Inflammatory macrophage treated with lipopolysaccharide for 1 hour (primary cell): Measurements from ENCODE around the gene MYO9B.
A peak's percentile ranks its signal among the peaks of the same experiment; 100 is the strongest.

Source experiments
- DNase-seq, 2 donors: peaks; one replicate each; pipeline ENCODE4 v3.0.0-alpha.2; 2020 to 2022

The MYO9B gene

DNA sequence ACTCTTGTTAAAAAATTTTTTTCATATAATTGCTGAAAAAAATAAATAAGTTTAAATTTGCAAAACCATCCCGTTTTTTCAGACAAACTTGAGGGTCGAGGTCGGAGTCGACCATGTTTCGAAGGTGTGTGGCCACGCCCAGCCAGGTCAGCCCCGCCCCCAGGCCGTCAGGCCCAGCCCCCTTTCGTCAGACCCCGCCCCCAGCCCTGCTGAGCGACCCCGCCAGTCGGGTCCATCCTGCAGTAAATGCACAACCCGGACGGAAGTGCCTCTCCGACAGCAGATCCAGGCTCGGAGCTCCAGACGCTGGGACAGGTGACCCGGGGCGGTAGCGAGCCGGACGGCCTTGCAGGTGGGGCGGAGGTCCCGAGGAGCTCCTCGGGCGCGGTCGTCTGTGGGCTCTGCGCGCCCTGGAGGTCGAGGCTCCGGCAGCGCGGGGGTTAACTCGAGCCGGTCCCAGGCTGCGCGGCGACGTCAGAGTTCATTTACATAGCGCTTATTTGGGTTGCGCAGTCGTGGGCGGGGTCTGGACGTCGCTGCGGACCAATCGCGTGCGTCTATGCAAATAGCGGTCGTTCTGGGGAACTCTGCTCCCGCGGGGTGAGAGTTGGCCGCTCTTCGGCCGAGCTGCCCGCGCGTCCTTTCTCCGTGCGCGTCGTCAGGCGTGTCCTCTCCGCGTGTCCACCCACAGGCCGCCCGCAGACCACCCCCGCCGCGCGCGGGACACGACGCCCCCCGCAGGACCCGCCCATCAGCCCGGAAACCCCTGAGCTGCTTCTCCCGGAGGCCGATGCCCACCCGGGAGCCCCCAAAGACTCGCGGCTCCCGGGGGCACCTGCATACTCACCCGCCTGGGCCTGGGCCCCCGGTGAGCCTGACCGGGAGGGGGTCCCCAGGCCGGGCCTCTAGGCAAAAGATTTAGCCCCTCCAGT, 150.7 kb downstream of the MYO9B start, which contains the start of gene OCEL1:
OCEL1 (plus strand) TSS at position 225 of the 932 bp plus-strand sequence; CDS start at position 247, 22 bp downstream.
- peak; percentile 99 for DNase-seq

DNA sequence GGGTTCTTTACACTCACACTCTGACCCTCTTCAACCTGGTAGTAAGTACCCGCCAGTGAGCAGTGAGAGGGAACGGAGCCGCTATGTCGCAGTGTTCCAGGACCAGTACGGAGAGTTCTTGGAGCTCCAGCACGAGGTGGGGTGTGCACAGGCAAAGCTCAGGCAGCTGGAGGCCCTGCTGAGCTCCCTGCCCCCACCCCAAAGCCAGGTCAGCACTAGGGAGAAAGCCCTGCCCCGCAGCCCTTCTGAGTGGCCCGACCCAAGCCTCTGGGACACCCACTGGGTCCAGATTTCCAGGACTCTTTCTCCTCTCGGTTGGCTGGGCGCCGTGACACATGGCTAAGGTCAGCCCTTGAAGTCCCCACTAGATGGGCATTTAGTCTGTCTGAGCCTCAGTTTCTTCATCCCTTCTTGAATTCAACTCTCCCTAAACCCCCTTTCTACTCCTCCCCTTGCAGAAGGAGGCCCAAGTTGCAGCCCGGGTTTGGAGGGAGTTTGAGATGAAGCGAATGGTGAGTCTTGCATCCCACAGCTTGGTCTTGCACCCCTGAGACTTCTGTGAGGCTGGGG, 152.3 kb downstream of the MYO9B start:
- DNase-seq = no peak

DNA sequence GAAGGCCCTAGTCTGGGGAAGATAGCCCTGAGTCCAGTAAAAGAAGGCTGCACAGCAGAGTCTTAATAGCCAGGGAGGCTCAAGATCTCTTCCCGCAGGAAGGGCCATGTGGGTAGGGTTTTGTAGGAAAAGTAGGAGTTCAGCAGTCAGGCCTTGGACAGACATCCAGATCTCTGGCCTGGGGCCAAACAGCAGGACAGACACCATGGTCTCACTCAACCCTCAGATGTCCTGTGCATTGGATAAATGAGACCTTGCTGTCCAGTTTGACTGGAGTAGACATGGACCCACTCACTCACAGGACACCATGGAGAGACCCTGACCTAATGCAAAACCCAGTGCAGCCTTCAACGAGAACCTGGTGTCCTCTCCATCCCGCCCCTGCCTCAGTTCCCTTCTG, 154.3 kb downstream of the MYO9B start:
- no peak for DNase-seq

DNA sequence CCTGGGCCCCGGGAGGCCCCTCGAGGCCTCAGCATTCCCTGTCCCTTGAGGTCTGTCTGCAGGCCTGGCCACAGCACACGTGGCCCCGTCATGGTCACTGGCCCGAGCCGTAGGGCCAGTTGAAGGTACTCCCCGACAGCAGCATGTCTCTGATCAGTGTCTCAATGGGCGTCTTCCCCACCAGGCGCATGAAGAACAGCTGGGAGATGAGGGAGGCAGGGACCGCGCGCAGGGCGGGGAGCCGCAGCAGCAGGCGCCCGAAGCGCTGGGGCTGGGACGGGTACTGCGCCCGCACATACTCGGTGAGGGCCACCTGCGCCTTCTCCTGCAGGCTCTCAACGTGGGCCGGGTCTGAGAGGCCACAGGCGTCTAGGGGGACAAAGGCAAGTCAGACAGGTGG, 156.7 kb downstream of the MYO9B start:
- DNase-seq = no peak

DNA sequence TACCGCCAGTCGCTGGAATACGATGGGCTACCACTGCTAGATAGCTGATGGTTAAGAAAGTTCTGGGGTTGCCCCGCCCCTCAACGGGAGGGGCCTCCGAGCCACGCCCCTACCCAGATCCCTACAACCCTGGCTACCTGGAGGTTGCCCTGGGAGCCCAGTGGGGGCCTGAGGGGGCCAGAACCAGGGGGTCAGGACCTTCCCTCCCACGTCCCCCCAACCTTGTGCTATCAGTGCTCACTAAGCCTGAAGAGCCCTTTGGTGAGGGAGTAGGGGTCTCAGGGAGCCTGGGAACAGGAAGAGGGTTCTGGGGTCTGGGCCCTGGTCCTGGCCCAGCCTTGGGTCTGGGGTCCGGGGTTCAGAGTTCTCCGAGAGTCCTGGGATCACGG, 159.3 kb downstream of the MYO9B start:
- peak in 1 of 2 donors; percentile 56 for DNase-seq

DNA sequence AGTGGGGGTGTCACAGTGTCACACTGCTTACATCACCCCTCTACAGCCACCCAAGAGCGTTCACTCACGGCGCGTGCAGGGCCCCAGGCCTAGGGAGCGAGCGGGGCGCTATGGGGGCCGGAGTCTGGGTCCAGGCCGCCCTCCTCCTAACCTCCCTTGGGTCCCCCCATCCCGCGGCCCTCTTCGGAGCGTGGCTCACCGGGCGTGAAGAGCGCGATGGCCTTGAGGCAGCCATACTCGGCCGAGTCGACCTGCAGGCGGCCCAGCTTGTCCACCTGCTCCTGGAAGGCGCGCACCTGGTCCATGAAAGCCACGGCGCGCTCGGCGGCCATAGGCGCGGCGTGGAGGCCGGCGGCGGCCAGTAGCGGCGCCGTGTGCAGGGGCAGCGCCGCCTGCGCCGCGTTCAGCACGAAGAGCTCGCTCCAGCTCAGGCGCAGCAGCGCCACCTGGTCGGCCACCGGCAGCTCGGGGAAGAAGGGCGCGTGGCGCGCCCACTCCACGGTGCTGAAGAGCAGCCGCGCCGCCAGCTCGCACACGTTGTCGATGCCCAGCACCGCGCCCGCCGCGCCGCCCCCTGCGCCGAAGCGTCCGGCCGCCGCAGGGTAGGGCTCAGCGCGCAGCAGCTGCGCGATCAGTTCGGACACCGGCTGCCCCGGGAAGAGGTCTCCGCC, 159.9 kb downstream of the MYO9B start:
- peak; percentile 37 to 41 for DNase-seq

DNA sequence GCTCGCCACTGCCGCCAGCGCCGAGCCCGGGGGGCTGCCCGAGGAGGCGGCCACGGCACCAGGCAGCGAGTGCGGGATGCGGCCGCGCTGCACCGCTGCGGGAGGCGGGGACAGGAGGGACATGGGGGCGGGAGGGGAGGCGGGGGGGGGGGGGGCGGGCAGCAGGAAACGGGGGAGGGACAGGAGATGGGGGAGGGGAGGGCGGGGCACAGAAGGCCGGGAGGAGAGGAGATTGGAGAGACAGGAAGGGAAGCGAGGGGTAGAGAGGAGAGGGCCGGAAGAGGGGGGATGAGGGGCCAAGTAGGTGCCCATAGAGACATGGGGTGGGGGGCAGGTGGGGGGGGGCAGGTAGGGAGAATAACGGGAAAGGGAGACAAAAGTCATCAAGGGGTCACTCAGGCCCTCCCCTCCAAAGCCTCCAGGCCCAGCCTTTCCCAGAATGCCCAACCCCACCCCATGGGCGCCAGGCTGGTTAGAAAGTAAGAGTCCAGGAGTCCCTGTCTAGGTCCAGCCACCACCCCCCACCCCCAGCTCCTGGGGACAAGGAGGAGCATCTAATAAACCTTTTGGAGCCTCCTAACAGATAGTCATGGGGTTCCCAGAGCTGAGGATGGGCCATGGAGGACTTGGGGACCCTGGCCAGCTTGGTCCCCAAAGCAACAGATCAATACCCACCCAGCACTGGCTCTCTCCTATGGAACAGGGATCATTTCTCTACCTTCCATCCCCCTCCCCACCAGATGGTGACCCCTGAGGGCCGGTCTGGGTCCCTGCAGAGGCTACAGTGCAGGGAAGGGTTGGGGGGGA, 160.6 kb downstream of the MYO9B start:
- DNase-seq = no peak

DNA sequence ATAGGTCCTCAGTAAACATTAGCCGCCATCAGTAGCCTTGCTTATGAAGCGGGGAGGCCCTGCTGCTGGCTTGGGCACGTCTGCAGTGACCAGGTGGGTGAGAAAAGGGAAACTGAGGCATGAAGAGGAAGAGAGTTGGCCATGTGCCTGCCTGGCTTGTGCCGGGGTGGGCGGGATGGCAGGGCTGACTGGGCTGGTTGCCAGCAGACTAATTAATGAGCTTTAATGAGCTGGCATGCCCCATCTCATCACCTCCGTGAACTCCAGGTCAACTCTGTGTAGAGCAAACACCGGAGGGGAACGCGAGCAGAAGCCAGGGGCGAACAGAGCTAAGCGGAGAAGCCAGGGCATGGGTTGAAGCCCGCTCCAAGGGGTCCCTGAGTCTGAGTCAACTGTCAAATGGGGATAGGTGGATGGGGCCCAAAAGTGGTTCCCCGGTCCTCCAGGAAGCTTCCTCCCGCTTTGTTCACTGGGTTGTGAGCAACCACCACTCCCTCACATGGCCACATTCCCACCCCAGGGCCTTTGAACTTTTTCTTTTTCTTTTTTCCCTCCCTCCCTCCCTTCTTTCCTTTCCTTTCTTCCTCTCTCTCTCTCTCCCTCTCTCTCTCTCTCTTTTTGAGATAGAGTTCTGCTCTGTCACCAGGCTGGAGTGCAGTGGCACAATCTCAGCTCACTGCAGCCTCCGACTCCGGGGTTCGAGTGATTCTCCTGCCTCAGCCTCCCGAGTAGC, 161.4 kb downstream of the MYO9B start:
- DNase-seq = no peak

DNA sequence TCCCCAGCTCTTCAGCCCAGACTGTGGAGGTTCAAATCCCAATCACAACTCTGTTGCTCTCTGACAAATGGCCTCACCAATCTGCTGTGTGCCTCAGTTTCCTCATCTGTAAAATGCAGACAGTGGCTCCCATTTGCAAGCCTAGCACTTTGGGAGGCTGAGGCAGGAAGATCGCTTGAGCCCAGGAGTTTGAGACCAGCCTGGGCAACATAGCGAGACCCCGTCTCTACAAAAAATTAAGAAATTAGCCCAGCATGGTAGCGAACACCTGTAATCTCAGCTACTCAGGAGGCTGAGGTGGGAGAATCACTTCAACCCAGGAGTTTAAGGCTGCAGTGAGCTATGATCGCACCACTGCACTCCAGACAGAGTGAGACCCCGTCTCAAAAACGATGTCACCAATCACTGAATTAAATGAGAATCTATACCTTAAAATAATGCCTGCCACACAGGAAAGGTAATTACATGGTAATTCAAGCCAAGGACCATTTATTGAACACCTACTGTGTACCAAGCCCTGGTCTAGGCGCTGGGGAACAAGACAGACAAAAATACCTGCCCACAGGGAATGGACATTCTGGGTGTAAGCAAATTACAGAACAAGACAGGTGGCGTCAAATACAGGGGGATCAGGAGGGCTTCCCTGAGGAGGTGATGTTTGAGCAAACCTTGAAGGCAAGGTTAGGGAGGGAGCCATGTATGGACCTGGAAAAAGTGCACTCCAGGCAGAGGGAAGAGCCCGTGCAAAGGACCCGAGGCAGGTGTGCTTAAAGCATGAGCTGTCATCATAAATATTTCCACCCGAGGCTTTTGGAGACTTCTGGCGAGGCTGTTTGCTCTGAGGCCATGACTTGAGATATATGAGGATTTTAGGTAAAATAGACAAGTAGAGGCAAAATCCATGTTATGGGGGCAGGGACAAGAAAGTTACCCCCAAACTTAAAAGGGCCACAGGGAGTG, 162.4 kb downstream of the MYO9B start:
- no peak for DNase-seq

DNA sequence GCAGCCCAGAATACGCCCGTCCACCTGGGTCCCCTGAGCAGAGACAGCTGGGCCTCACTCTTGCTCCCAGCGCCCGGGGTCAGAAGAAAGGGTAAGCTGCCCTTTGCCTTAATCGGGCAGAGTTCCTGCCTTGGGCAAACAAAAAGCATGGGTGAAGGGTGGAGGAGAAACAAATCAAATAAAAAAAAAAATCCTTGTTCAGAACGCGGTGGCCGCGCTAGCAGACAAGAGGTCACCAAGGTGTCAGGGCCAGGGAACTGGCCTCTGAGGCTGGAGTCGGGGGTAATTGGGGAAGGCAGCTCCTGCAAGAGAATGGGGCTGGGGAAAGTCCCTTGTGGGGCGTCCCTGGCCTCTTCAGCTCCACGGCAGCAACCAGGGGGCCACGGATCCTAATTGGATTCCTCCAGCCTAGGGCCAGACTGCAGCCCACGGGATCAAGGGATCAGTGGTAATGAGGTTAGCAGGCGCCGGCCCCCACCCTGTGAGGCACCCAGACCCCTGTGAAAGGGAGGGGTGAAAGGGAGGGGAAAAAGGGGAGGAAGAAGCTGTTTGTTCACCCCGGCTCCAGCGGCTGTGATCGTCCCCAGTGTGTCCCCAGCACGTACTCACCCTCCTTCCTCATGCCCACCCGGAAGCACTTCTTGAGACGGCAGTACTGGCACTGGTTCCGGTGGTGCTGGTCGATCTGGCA, 164.6 kb downstream of the MYO9B start:
- DNase-seq = no peak

DNA sequence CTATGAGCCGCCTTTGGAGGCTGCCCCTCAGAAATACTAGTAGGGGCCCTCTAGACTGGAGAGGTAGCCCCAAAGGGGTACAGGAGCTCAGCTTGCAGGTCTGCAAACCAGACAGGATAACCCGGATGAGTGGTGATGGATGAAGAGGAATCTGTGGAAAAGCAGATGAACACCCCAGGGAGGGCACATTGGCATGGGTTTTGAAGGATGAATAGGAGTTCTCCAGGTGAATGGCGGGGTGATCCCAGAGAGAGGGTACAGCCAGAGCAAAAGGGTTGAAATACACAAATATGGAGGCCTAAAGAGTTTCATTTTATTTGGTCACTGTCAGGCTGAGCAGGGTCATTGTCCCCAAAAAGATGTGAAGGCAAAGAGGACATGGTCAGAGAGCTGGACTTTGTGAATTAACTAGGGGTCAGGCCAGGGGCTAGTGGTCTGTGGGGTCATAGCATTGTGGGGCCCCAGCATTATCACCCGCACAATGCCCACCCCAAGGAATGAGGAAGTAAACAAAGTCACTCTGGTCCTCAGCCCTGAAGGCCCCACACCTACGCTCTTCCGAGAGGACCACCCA, 165.3 kb downstream of the MYO9B start:
- no peak for DNase-seq

DNA sequence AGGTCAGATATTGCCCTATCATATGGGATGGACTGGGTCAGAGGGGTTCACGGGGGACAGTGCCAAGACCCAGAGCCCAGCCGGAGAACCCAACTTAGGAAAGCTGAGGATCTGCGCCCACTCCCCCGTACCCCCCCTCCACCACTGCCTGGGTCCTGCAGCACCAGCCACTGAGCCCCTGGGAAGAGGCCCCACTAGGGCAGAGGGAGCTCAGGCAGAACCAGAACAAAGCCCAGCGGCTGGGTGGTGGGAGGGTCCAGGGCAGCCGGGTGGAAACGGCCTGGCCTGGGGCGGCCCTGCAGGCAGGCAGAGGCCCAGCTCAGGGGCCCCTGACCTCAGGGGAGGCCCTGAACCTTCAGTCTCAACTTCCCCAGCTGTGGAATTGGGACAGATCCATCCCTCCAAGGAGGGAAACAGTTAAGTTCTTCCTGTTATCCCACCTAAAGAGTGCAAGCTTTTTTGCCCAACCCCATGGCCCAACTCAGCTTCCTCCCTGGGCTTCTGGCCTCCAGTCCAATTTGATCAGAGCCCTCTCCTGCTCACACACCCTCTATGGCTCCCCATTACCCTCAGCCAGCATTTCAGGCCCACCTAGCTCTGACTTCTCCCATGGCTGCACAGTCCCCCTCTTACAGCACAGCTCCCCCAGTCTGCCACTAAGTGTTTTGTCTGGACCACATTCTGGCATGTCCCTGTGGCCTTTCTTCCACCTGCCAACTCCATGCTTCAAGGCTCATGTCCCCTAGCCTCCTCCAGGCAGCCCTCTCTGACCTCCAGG, 167.0 kb downstream of the MYO9B start:
- DNase-seq = no peak

DNA sequence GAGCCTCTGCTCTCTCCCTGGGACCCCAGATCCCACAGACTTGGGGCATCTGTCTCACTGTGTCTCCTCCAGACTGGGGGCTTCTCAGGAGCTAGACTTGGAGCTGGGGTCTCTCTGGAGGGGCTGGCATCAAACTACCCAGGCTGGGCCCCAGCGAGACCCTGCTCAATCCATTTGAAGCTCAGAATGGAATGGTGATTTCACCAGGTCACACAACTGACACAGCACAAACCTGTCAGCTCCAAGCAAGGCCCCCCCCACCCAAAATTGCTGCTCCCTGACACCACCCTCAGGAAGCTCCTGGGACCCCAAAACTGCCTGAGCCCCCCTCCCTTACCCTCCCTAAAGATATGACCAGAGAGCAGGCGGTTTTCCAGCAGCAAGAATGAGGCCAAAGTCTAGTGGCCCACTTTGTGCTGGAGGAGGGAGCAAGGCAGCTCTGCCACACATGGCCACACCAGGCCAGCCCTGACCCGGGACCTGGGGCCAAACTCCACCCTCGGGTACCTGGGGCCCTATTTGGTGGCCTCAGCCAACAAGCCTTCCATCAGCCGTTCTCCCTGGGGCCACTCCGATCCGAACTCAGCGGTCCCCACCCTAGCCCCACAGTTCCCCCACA, 167.7 kb downstream of the MYO9B start:
- DNase-seq = no peak

DNA sequence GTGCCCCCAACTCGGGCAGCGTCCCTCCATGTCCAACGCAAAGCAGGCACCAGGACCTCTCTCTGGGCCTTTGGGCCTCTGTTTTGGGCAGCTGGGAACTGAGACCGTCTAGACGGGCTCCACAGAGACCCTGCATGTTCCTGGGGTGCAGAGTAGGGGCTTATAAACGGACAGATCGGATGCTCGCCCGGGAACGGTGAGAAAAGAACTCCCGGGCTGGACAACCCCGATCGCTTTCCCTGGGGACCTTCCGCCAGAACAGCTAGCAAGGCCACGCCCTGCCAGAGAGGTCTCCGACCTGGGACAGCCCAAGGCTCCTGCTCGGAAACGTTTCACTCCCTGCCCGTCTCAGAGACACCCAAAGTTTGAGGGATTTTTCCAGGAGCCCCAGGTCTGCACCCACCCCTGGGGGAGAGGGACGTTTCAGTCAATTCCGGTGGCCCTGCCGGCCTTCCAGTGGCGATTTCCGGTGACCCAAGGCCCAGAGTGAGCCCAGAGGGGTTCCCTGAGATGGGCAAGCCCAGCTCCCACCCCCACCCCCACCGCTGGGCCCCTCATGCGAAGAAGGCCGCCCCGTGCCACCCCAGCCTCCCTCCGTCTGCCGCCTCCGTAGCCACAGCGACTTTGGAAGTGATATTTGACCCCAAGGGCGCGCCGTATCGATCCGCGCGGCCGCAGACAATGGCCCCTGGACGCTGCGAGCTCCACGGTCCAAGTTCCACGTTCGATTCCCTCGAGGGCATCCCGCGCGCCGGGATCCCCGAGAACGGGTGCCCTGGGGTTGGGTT, 168.4 kb downstream of the MYO9B start:
- DNase-seq = no peak

DNA sequence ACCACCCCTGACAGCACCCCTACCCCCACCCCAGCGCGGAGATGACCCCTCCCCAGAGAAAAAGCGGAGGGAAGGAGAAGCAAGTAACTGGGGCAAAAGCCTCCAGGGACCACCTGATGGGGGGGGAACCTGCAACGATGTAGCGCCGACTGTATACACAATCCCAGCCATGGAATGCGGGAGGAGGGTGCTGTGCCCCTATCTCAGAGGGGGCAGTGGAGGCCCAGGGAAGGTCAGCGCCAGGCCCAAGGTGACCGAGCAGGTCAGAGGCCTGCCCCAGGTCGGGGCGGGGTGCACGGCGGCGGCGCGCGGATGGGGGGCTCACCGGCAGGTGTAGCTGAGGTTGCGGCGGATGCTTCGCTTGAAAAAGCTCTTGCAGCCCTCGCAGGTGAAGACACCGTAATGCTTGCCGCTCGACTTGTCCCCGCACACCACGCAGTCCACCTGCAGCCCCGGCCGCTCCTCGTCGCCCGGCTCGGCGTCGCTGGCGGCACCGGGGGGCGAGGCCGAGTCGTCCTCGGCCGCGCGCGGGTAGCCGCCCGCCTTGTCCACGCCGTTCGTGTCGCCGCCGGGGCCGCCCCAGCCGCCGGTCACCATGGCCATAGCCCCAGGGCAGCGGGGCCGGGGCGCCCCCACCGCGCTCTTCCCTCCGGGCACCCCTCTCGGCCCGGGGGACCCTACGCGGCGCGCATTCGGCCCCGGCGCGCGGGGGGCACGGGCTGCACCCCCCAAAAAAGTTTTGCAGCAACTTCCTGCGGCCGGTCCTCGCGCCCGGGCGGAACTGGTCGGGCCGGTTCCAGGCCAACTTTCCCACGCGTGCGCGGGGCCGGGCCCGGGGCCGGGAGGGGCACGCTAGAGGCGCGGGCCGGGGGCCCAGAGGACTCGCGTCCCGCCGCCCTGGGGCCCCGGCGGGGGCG, 169.3 kb downstream of the MYO9B start:
- no peak for DNase-seq

DNA sequence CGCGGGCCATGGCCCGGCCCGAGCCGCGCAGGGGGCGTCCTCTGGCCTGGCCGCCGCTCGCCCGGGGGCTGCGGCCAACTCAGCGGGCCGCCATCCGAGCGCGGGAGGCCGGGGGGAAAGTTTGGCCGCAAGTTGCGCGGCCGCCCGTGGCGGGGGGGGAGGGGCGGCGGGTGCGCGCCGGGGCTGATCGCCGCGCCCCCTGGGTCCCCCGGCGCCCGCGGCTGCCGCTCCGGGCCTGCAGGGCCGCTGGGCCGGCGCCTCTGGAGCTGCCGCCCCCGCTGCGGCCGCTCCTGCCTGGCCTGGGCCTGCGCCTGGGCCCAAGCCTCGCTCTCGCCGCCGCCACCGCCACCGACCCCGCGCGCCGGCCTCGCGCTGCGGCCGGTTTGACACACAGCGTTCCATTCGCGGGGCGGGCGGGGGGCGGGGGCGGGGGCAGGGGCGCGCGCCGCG, 170.0 kb downstream of the MYO9B start, which contains the start of gene NR2F6:
NR2F6 (minus strand) TSS at position 385 of the 450 bp plus-strand sequence. CDS start 699 bp downstream, outside the sequence.
- DNase-seq = no peak
